Stimulated activated CD4-positive, alpha-beta T cell treated with anti-CD3 and anti-CD28 coated beads, TNF-alpha, amount 100 ng/mL, for 24 hours (primary cell): ENCODE results near the gene CDH23.

Experiments used
- DNase-seq, 3 experiments: peaks; one replicate each; pipeline ENCODE4 v3.0.0-alpha.2; 2020; ENCODE audit warnings: low read depth in 3 of 3

Gene CDH23

DNA sequence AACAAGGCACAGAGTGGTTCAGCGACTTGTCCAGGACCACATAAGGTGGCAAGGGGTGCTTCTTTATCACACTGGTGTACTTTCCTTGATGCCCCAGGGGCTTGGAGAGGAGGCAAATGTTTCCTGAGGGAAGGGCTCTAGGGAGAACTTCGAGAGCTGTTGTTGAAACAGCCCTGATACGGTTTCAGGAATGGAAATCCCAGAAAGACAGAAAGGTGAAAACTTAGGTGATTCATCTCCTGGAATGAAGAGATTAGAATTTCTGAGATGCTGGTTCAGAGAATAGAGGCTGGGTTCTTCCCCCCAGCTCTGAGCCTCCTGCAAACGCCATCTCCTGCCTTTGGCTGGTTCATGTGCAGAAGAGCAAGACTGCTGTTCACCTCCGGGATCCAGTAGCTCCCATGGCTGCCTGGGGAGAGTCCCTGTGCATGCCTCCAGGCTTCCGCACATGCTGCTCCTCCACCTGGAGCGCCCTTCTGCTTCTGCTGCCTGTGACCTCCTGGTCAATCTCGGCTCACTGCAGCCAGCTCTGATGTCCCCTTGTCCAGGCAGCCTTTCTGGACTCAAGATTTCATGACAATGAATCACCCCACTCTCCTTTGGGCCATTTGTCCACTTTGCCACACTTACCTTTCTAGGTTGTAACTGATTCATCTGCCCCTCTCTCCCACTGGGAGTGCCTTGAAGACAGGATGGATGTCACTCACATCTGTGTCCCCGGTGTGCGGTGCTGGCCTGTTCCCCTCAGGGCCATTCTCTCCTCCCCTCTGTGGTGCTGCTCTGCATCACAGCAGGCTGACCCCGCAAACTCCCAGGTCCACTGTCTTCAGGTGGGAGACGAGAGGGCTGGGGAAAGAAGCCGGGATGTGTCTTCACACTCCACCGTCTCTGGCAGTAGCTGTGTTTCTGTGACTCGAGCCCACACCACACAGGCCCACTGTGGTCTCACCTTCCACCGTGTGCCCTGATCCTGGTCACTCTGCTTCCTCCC is 3.6 kb upstream of the CDH23 start:
- DNase-seq, result no peak

- DNase-seq, result no peak
Observed at GRCh38 chr10:71393841-71394475, 2.8 kb upstream of the CDH23 start.

- DNase-seq, result no peak
Observed at GRCh38 chr10:71394926-71395562, 1.7 kb upstream of the CDH23 start.

DNA sequence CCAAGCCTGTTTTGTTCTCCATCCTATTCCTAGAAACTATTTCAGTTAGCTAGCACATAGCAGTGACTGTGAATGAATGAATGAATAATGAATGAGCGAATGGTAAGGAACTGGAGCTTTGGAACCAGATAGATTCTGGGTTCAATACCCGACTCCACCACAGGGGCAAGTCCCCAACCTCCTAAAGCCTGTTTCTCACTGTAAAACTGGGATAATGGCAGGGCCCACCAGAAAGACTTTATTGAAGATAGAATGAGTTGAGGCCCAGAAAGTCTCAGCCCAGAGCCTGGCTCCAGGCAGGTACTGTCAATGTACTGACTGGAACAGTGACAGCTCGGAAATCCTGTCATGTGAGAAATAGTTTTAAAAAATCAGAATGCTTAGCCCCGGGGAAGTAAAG is 1.1 kb upstream of the CDH23 start:
- no peak for DNase-seq

- peak in 1 of 3 experiments; percentile 35 for DNase-seq
Observed at GRCh38 chr10:71396084-71396710, 523 bp upstream of the CDH23 start.

- no peak for DNase-seq
Observed at GRCh38 chr10:71397296-71398212, 834 bp downstream of the CDH23 start.

GRCh38 chr10:71398976-71399375 is 2.3 kb downstream of the CDH23 start:
- no peak for DNase-seq

DNA sequence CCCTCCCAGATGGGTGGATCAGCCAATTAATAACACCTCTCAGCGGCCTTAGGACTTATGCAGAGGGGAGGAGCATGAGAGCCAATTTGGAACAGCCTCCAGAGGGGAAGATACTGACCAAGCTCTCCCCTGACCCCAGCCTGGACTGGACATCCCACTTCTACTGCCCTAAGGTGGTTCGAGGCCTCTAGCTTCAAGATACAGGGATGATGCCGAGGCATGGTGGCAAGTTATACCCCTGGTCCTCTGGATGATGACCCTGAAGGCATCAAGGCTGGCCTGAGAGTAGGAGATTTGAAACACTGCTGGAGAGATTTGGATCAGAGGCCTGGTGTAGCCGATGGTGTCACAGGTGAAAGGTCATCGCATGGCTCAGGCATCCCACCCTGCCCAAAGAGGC is 3.2 kb downstream of the CDH23 start:
- DNase-seq, result no peak

GRCh38 chr10:71401056-71401455 is 4.3 kb downstream of the CDH23 start:
- DNase-seq, result no peak

GRCh38 chr10:71402005-71402404 is 5.3 kb downstream of the CDH23 start:
- DNase-seq, result no peak

GRCh38 chr10:71404503-71405295 is 8.0 kb downstream of the CDH23 start:
- DNase-seq, result no peak

DNA sequence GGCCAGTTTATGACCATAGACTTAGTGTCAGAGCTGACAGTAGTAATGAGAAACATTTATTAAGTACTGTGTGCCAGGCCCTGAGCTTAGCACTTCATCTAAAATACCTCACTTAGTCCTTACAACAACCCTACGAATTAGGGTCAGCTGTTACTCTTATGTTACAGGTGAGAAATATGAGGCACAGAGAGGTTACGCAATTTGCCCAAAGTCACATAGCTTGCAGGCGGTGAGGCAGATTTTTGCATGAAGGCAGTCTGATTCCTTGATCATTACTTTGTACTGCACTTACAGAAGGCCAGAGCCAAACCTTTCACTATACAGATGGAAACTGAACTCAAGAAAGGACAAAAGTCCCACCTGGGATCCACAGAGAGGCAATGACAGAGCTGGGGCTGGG is 10.2 kb downstream of the CDH23 start:
- no peak for DNase-seq

DNA sequence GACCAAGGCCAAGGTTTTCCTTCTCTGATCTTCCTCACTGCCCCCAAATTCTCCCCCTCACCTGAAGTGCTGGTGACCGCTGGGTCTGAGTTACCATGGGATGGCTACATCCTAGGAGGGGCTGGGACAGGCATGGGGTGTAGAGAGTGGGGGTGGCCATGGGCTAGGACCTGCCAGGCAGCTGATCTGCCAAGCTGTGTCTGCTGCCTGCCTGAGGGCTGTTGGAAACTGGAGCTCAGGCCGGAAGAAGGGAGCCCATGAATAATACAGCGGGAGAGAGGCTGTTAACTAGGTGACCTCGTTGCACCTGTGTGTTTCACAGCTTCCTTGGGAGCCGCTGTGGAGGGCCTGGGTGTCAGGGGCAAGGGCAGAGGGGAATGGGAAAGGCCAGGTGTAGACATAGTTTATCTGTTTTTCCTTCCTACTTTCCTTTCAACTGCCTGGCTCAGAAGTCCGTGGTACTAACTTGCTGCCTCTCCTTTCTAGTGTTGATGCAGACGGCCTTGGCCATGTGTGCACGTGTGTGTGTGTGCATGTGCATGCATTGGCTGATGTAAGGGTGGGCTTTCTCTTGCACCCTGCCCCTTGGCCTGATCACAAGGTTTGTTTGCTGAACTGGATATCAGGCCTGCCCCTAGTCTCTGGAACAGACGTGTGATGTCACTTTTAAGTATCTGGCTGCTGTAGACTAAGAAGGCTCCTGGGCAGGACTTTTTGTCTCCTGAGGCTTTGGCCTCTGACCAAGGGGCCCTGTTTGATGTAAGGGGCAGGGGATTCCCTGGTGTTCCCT is 11.9 kb downstream of the CDH23 start:
- no peak for DNase-seq

- DNase-seq, result no peak
Observed at GRCh38 chr10:71409516-71410104, 12.9 kb downstream of the CDH23 start.

DNA sequence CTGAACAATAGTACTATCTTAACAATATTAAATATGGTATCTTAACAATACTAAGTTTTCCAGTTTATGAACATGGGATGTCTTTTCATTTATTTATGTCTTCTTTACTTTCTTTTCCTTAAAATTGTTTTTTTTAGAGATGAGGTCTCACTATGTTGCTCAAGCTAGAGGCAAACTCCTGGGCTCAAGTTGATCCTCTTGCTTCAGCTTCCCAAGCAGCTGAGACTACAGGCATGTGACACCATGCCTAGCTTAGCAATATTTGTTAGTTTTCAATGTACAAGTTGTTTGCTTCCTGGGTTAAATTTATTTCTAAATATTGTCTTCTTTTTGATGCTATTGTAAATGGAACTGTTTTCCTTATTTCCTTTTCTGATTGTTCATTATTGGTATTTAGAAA is 16.9 kb downstream of the CDH23 start:
- DNase-seq, result no peak

DNA sequence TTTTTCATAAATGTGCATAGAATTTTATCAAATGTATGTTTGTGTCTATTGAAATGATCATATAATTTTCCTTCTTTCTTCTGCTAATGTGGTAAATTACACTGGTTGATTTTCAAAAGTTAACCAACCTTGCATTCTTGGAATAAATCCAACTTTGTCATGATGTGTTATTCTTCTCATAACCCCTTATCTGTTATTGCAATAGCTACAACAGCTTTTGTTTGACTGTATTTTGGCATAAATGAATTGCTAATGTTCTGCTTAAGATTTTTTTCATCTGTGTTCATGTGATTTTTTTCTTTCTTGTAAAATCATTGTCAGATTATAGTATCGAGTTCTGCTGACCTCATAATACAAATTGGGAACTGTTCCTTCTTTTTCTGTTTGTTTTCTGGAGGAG is 17.6 kb downstream of the CDH23 start:
- no peak for DNase-seq

DNA sequence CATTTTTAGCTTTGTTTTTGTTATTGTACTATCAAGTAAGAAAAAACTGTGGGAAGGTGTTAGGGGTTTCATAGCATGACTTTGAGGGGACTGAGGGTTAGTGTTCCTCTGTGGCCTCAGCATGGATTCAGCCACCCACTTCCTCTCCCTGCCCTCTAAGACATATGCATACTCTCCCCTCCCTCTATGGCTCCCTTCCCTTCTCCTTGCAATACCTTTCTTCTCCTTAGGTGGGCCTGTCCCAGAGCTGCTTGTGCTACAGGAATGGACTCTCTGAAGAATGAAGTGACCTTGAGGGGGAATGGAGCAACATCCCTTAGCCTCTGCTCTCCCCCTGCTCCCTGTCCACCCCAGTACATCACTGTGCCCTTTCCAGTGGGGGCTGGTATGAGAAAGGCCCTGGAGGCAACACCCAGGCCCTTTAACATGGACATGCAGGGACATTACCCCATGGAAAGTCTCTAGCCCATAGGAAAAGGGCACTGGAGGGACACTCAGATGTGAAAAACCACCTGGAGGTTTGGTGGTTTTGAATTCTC is 22.4 kb downstream of the CDH23 start:
- no peak for DNase-seq

DNA sequence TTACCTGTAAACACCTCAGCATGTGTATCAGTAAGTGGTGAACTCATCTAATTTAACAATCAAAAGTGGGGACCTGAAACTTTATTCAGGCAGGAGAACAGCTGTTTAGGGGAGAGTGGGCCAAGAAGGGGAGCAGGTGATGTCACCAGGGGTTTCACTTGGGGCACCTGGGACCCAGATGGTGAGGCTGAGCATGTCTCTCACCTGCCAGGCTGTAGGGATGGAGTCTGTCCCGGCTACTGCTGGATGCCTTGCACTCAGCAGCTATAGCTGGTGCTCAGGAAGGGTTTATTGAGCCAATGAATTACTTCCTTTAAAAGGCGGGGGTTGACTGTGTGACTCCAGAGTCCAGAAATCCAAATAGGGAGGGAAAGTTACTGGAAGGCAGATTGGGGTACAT is 23.0 kb downstream of the CDH23 start:
- DNase-seq, result no peak

- DNase-seq, result no peak
Observed at GRCh38 chr10:71421075-71421434, 24.3 kb downstream of the CDH23 start.
